ENCODE results near the gene MEGF11.

The MEGF11 gene

DNA sequence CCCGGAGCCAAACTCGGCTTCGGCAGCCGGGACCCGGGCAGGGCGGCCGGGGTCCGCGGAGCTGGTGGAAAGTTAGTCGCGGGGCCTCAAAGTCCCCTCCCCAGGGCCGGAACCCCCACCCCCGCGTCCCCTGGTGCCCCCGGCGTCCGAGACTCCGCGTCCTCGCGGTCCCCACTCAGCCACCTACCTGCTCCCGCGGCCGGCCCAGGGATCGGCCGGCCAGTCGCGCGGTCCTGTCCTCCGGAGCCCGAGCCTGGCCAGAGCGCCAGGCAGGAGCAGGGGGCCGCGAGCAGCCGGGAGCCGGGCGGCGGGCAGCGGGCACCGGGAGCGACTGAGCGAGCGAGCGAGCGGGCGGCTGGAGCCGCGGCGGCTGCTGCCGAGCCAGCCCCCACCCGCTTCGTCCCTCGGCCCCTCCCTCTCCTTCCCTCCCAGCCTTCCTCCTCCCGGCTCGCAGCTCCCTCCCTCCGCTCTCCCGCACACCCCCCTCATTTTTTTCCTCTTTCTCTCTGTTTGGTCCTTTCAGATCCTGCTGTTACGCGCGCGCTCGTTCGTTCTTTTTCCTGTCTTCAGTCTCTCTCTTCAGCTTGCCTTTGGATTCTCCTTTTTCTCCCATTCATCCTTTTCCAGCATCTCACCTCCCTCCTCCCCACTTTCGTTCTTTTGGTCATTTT, at the start of gene MEGF11:
MEGF11 (minus strand) TSS at position 333 of the 671 bp plus-strand sequence. CDS start 125,347 bp downstream, outside the sequence.
- H3K4me3 ChIP-seq (ENCODE audit: low read depth, low read length): peak within 1 kb of the TSS; percentile 41
- peak; percentile 37 for DNase-seq (ENCODE audit: low read depth)
- no peak for TF ChIP-seq CTCF (conservative IDR thresholded peaks at IDR 0.05; ENCODE audit: low read depth, low read length)

DNA sequence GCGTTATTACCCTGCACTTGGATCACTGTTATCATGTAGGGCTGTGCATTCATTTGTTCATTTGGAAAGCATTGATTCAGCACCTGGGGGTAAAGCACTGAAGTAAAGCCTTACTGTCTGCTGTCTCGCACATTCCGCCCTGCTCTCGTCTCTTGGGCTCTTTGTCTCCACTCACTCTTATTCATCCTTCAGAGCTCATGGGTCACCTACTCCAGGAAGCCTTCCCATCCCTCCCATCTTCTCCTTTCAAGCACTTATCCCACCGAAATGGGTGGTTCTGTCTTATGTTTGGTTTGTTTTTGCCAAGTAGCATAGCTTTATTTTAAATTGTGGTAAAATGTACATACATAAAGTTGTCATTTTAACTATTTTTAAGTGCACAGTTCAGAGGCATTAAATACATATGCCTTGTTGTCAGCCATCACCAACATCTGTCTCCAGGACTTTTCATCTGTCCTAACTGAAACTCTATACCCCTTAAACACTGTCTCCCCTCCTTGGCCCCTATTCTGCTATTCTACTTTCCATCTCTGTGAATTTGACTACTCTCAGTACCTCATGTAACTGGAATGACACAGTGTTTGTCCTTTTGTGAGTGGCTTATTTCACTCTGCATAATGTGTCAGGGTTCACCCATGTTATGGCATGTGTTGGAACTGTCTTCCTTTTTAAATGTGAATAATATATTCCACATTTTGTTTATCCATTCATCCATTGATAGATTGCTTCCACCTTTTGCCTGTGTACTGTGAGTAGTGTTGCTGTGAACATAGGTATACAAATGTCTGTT, 49.1 kb upstream of the MEGF11 start:
- TF ChIP-seq CTCF (conservative IDR thresholded peaks at IDR 0.05; ENCODE audit: low read depth, low read length): no peak
- no peak for DNase-seq (ENCODE audit: low read depth)
- no peak overlapping the region for H3K4me3 ChIP-seq (ENCODE audit: low read depth, low read length)

DNA sequence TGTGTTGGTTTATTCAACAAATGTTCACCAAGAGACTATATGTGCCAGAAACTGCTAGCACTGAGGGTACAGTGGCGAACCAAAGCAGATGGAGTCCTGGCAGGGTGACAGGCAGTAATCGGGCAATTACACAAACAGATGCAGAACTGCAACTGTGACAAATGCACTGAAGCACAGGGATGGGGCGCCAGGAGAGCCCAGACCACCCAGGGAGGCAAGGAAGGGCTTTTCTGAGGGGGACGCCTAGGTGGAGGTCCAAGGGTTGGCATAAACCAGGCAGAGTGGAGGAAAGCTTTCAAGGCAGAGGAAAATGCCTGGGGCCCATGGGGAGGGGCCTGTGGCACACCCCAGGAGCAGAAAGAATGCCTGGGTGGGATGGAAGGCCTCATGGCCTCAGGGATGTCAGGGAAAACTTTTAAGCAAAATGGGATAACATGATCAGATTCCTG, 45.3 kb upstream of the MEGF11 start:
- H3K4me3 ChIP-seq (ENCODE audit: low read depth, low read length): no peak overlapping the region
- no peak for TF ChIP-seq CTCF (conservative IDR thresholded peaks at IDR 0.05; ENCODE audit: low read depth, low read length)
- DNase-seq (ENCODE audit: low read depth): no peak

DNA sequence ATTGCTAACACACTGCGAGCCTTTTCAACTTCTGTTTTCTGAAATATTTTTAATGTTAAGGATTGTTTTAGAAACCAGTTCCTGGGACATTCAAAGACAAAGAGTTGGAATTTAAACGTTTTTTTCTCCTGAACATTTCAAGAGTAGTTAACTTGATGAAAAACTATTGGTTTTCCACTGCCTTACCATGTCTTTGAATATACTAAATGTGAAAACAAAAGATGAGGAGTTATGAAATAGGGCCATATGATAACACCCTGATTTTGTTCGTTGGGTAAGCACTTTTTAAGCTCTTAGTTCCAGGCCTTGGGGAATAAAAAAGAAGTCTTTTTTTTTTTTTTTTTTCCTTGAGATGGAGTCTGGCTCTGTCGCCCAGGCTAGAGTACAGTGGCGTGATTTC, 42.6 kb upstream of the MEGF11 start:
- no peak for DNase-seq (ENCODE audit: low read depth)
- TF ChIP-seq CTCF (conservative IDR thresholded peaks at IDR 0.05; ENCODE audit: low read depth, low read length): no peak

DNA sequence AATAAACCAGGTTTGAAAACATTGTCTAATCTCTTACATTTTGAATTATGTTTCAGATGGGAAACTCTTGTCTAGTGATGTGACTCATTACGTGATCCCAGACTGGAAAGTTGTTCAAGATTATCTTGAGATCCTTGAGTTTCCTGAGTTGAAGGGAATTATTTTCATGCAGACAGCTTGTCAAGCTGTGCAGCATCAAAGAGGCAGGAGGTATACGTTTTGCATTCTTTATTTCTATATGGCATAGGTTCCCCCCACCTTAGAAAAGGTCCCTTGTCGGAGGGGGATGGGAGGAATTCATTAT, 41.3 kb upstream of the MEGF11 start:
- no peak for TF ChIP-seq CTCF (conservative IDR thresholded peaks at IDR 0.05; ENCODE audit: low read depth, low read length)
- no peak overlapping the region for H3K4me3 ChIP-seq (ENCODE audit: low read depth, low read length)
- DNase-seq (ENCODE audit: low read depth): peak; percentile 31

More for the DNA sequence above, 42.6 kb upstream of the MEGF11 start:
- no peak overlapping the region for H3K4me3 ChIP-seq (ENCODE audit: low read depth, low read length)

GRCh38 chr15:66294157-66294931, 40.8 kb upstream of the MEGF11 start:
- DNase-seq (ENCODE audit: low read depth): peak; percentile 81
- TF ChIP-seq CTCF (conservative IDR thresholded peaks at IDR 0.05; ENCODE audit: low read depth, low read length): no peak
- peak overlapping the region; percentile 71 for H3K4me3 ChIP-seq (ENCODE audit: low read depth, low read length)

Measured in choroid plexus epithelial cell (primary cell).